ENCODE measurements around the gene ACSL6.
A peak's percentile ranks its signal among the peaks of the same experiment; 100 is the strongest.

ACSL6 gene

DNA sequence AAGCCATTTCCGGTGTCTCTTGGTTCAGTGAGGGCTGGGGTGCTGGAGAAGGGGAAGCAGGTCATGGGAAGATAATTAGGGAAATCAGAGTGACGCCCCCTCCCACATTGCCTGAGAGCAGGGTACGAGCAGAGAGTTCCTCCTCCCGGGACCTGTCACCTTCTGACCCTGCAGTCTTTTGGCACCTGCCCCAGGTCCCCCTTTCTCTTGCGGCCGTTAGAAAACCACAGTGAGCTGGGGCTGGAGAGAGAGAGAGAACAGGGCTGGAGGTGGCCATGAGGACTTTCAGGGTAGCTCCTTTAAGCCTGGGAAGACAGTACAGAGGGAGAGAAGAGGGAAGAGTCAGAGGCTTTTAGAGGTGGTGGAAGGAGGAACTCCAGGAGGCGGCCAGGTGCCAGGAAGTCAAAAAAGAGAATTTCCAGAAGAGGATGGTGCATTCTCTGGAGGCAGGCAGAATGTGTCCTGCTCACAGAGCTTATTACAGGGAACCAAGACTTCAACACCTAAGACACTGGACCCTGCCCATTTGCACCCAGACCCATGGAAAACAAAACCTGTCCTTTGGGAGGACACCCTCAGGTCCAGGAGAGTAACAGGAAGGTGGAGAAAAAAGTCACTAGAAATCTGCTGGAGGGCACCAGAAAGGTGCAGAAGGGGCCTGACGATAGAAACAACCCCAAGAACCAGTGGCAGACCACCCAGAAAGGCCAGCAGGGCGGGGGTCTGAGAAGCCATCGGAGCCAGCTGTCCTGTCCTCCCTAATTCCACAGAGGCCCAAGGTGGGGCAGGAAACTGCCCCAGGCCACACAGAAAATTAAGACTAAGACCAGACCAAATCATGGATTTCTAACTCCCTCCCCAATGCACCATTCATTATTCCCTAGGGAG lies 6.5 kb upstream of the ACSL6 start:
- no peak for DNase-seq (ENCODE audit: low read depth, low spot score)
- in situ Hi-C loops (cut with HindIII; ENCODE audit: low sequenced_read_pairs), result no loop called here
- TF ChIP-seq, protein P1, sequence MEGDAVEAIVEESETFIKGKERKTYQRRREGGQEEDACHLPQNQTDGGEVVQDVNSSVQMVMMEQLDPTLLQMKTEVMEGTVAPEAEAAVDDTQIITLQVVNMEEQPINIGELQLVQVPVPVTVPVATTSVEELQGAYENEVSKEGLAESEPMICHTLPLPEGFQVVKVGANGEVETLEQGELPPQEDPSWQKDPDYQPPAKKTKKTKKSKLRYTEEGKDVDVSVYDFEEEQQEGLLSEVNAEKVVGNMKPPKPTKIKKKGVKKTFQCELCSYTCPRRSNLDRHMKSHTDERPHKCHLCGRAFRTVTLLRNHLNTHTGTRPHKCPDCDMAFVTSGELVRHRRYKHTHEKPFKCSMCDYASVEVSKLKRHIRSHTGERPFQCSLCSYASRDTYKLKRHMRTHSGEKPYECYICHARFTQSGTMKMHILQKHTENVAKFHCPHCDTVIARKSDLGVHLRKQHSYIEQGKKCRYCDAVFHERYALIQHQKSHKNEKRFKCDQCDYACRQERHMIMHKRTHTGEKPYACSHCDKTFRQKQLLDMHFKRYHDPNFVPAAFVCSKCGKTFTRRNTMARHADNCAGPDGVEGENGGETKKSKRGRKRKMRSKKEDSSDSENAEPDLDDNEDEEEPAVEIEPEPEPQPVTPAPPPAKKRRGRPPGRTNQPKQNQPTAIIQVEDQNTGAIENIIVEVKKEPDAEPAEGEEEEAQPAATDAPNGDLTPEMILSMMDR (IDR thresholded peaks at IDR 0.05; ENCODE audit: low read depth, low read length), result no peak
- H3K4me3 ChIP-seq (ENCODE audit: low read depth, low read length), result no peak overlapping the region

GRCh38 chr5:132017316-132017715 lies 5.9 kb upstream of the ACSL6 start:
- TF ChIP-seq, protein P1 (IDR thresholded peaks at IDR 0.05; ENCODE audit: low read depth, low read length), result no peak
- DNase-seq (ENCODE audit: low read depth, low spot score), result no peak
- in situ Hi-C loops (cut with HindIII; ENCODE audit: low sequenced_read_pairs), result no loop called here
- H3K4me3 ChIP-seq (ENCODE audit: low read depth, low read length), result no peak overlapping the region

GRCh38 chr5:132016721-132017250 lies 5.3 kb upstream of the ACSL6 start:
- no peak for DNase-seq (ENCODE audit: low read depth, low spot score)
- no peak overlapping the region for H3K4me3 ChIP-seq (ENCODE audit: low read depth, low read length)
- TF ChIP-seq, protein P1 (IDR thresholded peaks at IDR 0.05; ENCODE audit: low read depth, low read length), result no peak
- in situ Hi-C loops (cut with HindIII; ENCODE audit: low sequenced_read_pairs), result no loop called here

DNA sequence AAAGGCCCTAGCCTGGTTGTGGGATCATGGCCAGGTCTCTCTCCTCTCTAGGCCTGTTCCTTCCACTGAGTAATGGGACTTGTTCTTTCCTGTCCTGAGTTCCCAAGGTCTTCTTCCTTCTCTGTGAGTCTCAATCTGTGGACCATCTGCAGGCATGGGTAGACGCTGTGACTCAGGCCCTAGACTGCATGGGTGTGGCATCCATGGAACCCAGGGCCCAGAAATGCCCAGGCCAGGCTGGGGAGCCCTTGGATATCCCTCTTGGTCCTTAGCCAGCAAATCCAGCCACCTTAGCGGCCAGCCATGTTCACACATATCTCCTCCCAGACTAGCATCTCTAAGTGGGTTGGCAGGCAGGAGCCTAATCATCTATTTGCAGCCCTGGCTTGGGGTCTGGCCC lies 2.3 kb upstream of the ACSL6 start:
- in situ Hi-C loops (cut with HindIII; ENCODE audit: low sequenced_read_pairs), result no loop called here
- TF ChIP-seq, protein P1 (IDR thresholded peaks at IDR 0.05; ENCODE audit: low read depth, low read length), result no peak

GRCh38 chr5:132013006-132013689 lies 1.7 kb upstream of the ACSL6 start:
- TF ChIP-seq, protein P1 (IDR thresholded peaks at IDR 0.05; ENCODE audit: low read depth, low read length), result no peak
- no peak for DNase-seq (ENCODE audit: low read depth, low spot score)
- H3K4me3 ChIP-seq (ENCODE audit: low read depth, low read length), result no peak overlapping the region
- in situ Hi-C loops (cut with HindIII; ENCODE audit: low sequenced_read_pairs), result no loop called here

More for the DNA sequence above, 2.3 kb upstream of the ACSL6 start:
- H3K4me3 ChIP-seq (ENCODE audit: low read depth, low read length), result no peak overlapping the region
- DNase-seq (ENCODE audit: low read depth, low spot score), result no peak

DNA sequence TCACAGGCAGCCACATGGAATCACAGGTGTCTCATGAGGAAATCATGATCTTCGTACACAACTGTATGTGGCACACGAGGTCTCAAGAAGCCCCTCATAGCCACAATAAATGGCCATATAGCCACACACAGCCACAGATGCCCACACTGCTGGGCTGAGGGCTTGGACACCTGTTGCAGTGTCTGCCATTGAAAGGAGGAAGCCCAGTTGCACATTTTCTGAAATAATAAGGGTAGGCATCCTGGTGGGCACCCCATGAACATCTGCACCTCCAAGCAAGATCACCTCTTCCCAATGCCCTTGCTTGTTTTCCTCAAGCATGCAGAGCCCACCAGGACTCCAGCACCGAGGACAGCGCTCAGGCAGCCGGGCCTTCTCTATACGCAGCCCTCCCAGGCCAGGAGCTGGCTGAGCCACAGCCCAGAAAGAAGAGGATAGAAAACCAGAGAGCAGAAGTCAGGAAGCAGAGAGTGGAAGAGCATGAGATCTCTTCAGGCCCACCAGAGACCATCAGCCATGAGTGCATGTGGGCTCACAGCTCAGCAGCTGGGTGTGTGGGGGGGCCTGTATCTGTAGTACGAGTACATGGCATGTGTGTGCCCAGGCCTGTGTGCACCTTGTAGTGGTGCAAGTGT lies 1.0 kb upstream of the ACSL6 start:
- in situ Hi-C loops (cut with HindIII; ENCODE audit: low sequenced_read_pairs), result no loop called here
- TF ChIP-seq, protein P1 (IDR thresholded peaks at IDR 0.05; ENCODE audit: low read depth, low read length), result no peak
- H3K4me3 ChIP-seq (ENCODE audit: low read depth, low read length), result no peak overlapping the region
- DNase-seq (ENCODE audit: low read depth, low spot score), result peak; percentile 77

Measured in astrocyte of the spinal cord (primary cell).